ENCODE measurements around the gene OTUD5.

Gene OTUD5

GRCh38 chrX:48938721-48939425 lies 18.5 kb downstream of the OTUD5 start:
- DNase-seq (ENCODE audit: extremely low read depth in 1 of 2, low read depth in 1 of 2): peak; percentile 62 to 78

GRCh38 chrX:48937054-48937907 lies 20.1 kb downstream of the OTUD5 start:
- DNase-seq (ENCODE audit: extremely low read depth in 1 of 2, low read depth in 1 of 2): peak; percentile 86 to 89

GRCh38 chrX:48936429-48937053 lies 20.9 kb downstream of the OTUD5 start:
- no peak for DNase-seq (ENCODE audit: extremely low read depth in 1 of 2, low read depth in 1 of 2)

- DNase-seq (ENCODE audit: extremely low read depth in 1 of 2, low read depth in 1 of 2): no peak
Measured at GRCh38 chrX:48935301-48935670, 22.1 kb downstream of the OTUD5 start.

GRCh38 chrX:48934581-48935300 lies 22.7 kb downstream of the OTUD5 start:
- DNase-seq (ENCODE audit: extremely low read depth in 1 of 2, low read depth in 1 of 2): no peak

- no peak for DNase-seq (ENCODE audit: extremely low read depth in 1 of 2, low read depth in 1 of 2)
Measured at GRCh38 chrX:48933757-48934156, 23.6 kb downstream of the OTUD5 start.

- DNase-seq (ENCODE audit: extremely low read depth in 1 of 2, low read depth in 1 of 2): no peak
Measured at GRCh38 chrX:48927736-48928382, 29.5 kb downstream of the OTUD5 start.

GRCh38 chrX:48927123-48927522 lies 30.3 kb downstream of the OTUD5 start:
- DNase-seq (ENCODE audit: extremely low read depth in 1 of 2, low read depth in 1 of 2): no peak

- no peak for DNase-seq (ENCODE audit: extremely low read depth in 1 of 2, low read depth in 1 of 2)
Measured at GRCh38 chrX:48924270-48924669, 33.1 kb downstream of the OTUD5 start.

- no peak for DNase-seq (ENCODE audit: extremely low read depth in 1 of 2, low read depth in 1 of 2)
Measured at GRCh38 chrX:48923771-48924170, 33.6 kb downstream of the OTUD5 start.

- DNase-seq (ENCODE audit: extremely low read depth in 1 of 2, low read depth in 1 of 2): no peak
Measured at GRCh38 chrX:48920718-48921104, 36.7 kb downstream of the OTUD5 start.

- DNase-seq (ENCODE audit: extremely low read depth in 1 of 2, low read depth in 1 of 2): no peak
Measured at GRCh38 chrX:48919947-48920717, 37.3 kb downstream of the OTUD5 start.

GRCh38 chrX:48919360-48919841 lies 38.0 kb downstream of the OTUD5 start:
- no peak for DNase-seq (ENCODE audit: extremely low read depth in 1 of 2, low read depth in 1 of 2)

GRCh38 chrX:48918643-48919340 lies 38.6 kb downstream of the OTUD5 start, which contains the start of gene PIM2:
TSS of gene PIM2 (minus strand) at chrX:48919024. CDS start at chrX:48918834, 190 bp downstream.
- peak; percentile 67 to 84 for DNase-seq (ENCODE audit: extremely low read depth in 1 of 2, low read depth in 1 of 2)

GRCh38 chrX:48918301-48918642 lies 39.1 kb downstream of the OTUD5 start:
- DNase-seq (ENCODE audit: extremely low read depth in 1 of 2, low read depth in 1 of 2): no peak

GRCh38 chrX:48917139-48918001 lies 40.0 kb downstream of the OTUD5 start:
- peak; percentile 76 to 80 for DNase-seq (ENCODE audit: extremely low read depth in 1 of 2, low read depth in 1 of 2)

- no peak for DNase-seq (ENCODE audit: extremely low read depth in 1 of 2, low read depth in 1 of 2)
Measured at GRCh38 chrX:48914593-48915493, 42.6 kb downstream of the OTUD5 start.

Data from stimulated activated CD8-positive, alpha-beta memory T cell treated with anti-CD3 and anti-CD28 coated beads, Interleukin-7, amount 100 ng/mL, for 48 hours (primary cell).